Nephron (organoid): Measurements from ENCODE around the gene SIGLEC6.

ENCODE experiments used
- H3K27ac Mint-ChIP-seq, 3 experiments: 2 replicates each; pipeline ENCODE4 v1.8.0; 2020; ENCODE audit warnings: mixed read lengths in 3 of 3, mild to moderate bottlenecking in 2 of 3, moderate library complexity in 1 of 3
- H3K27me3 Mint-ChIP-seq: 2 replicates; pipeline ENCODE4 v1.8.0; 2021; ENCODE audit warnings: low read depth, mild to moderate bottlenecking, moderate library complexity, mixed read lengths
- H3K36me3 Mint-ChIP-seq: 2 replicates; pipeline ENCODE4 v1.8.0; 2020; ENCODE audit warnings: low read depth, mixed read lengths
- H3K4me1 Mint-ChIP-seq: 2 replicates; pipeline ENCODE4 v1.8.0; 2020; ENCODE audit warnings: mixed read lengths
- H3K4me3 Mint-ChIP-seq, 3 experiments: 2 replicates each; pipeline ENCODE4 v1.8.0; 2020; ENCODE audit warnings: mild to moderate bottlenecking in 3 of 3, mixed read lengths in 3 of 3, moderate library complexity in 2 of 3
- H3K9me3 Mint-ChIP-seq: 2 replicates; pipeline ENCODE4 v1.8.0; 2020; ENCODE audit warnings: mixed read lengths
- CTCF ChIP-seq, 3 experiments: fragments of 200-600 bp; sonication (generic); IDR thresholded peaks; one replicate each; pipeline ENCODE4 v1.5.0; 2021; ENCODE audit warnings: antibody characterized with exemption in 3 of 3; ENCODE audit not compliant: unreplicated experiment in 3 of 3

The SIGLEC6 gene

GRCh38 chr19:51476164-51476563, 55.3 kb downstream of the SIGLEC6 start:
- no peaks in the 10 kb centered on the region for H3K36me3 Mint-ChIP-seq
- H3K27ac Mint-ChIP-seq: no peak overlapping the region
- peaks cover 5% of the 10 kb centered on the region for H3K27me3 Mint-ChIP-seq
- peaks cover 11% of the 10 kb centered on the region for H3K9me3 Mint-ChIP-seq
- H3K4me3 Mint-ChIP-seq: no peak overlapping the region
- no peak for TF ChIP-seq CTCF (IDR thresholded peaks at IDR 0.05; ENCODE audit: unreplicated experiment in 3 of 3)
- no peaks in the 10 kb centered on the region for H3K4me1 Mint-ChIP-seq

GRCh38 chr19:51473009-51473707, 58.3 kb downstream of the SIGLEC6 start:
- H3K36me3 Mint-ChIP-seq: no peaks in the 10 kb centered on the region
- peaks cover 10% of the 10 kb centered on the region for H3K27me3 Mint-ChIP-seq
- TF ChIP-seq CTCF (IDR thresholded peaks at IDR 0.05; ENCODE audit: unreplicated experiment in 3 of 3): peak; percentile 70 to 71 (median 71)
- peaks cover 3% of the 10 kb centered on the region for H3K9me3 Mint-ChIP-seq
- no peak overlapping the region for H3K4me3 Mint-ChIP-seq
- no peak overlapping the region for H3K27ac Mint-ChIP-seq
- H3K4me1 Mint-ChIP-seq: no peaks in the 10 kb centered on the region

DNA sequence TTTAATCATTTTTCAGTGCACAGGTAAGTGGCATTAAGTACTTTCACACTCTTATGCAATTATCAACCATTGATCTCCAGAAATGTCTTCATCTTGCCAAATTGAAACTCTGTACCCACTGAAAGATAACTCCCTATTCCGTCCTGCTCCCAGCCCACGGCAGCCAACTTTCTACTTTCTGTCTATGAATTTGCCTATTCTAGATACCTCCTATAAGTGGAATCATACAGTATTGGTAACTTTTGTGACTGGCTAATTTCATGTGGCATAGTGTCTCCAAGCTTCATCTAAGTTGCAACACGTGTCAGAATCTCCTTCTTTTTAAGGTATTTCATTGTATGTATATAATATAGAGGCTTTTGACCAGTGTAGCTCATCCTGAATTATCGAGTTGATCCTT, 58.9 kb downstream of the SIGLEC6 start:
- no peak overlapping the region for H3K4me3 Mint-ChIP-seq
- H3K4me1 Mint-ChIP-seq: no peaks in the 10 kb centered on the region
- peaks cover 2% of the 10 kb centered on the region for H3K9me3 Mint-ChIP-seq
- no peak overlapping the region for H3K27ac Mint-ChIP-seq
- no peaks in the 10 kb centered on the region for H3K36me3 Mint-ChIP-seq
- H3K27me3 Mint-ChIP-seq: peaks cover 10% of the 10 kb centered on the region
- TF ChIP-seq CTCF (IDR thresholded peaks at IDR 0.05; ENCODE audit: unreplicated experiment in 3 of 3): no peak

- H3K36me3 Mint-ChIP-seq: no peaks in the 10 kb centered on the region
- peaks cover 10% of the 10 kb centered on the region for H3K27me3 Mint-ChIP-seq
- TF ChIP-seq CTCF (IDR thresholded peaks at IDR 0.05; ENCODE audit: unreplicated experiment in 3 of 3): no peak
- no peaks in the 10 kb centered on the region for H3K4me1 Mint-ChIP-seq
- H3K27ac Mint-ChIP-seq: no peak overlapping the region
- H3K9me3 Mint-ChIP-seq: no peaks in the 10 kb centered on the region
- no peak overlapping the region for H3K4me3 Mint-ChIP-seq
Observed at GRCh38 chr19:51471527-51471926, 59.9 kb downstream of the SIGLEC6 start.

GRCh38 chr19:51470966-51471365, 60.5 kb downstream of the SIGLEC6 start:
- no peak for TF ChIP-seq CTCF (IDR thresholded peaks at IDR 0.05; ENCODE audit: unreplicated experiment in 3 of 3)
- no peaks in the 10 kb centered on the region for H3K36me3 Mint-ChIP-seq
- no peak overlapping the region for H3K27ac Mint-ChIP-seq
- H3K4me1 Mint-ChIP-seq: no peaks in the 10 kb centered on the region
- H3K4me3 Mint-ChIP-seq: no peak overlapping the region
- H3K27me3 Mint-ChIP-seq: peaks cover 11% of the 10 kb centered on the region
- no peaks in the 10 kb centered on the region for H3K9me3 Mint-ChIP-seq

- H3K36me3 Mint-ChIP-seq: no peaks in the 10 kb centered on the region
- H3K4me3 Mint-ChIP-seq: no peak overlapping the region
- no peak for TF ChIP-seq CTCF (IDR thresholded peaks at IDR 0.05; ENCODE audit: unreplicated experiment in 3 of 3)
- peaks cover 3% of the 10 kb centered on the region for H3K9me3 Mint-ChIP-seq
- H3K27me3 Mint-ChIP-seq: peaks cover 20% of the 10 kb centered on the region
- H3K27ac Mint-ChIP-seq: no peak overlapping the region
- no peaks in the 10 kb centered on the region for H3K4me1 Mint-ChIP-seq
Observed at GRCh38 chr19:51469629-51470028, 61.8 kb downstream of the SIGLEC6 start.
